Neutrophil (primary cell): ENCODE results near the gene CCR5.

ENCODE experiments used
- H3K27ac ChIP-seq: fragments of 200-600 bp; sonication (generic); 2 replicates; pipeline ENCODE4 v1.5.1; 2016; ENCODE audit warnings: mild to moderate bottlenecking, moderate library complexity
- H3K27me3 ChIP-seq: fragments of 200-600 bp; sonication (generic); 2 replicates; pipeline ENCODE4 v1.6.0; 2016; ENCODE audit warnings: mild to moderate bottlenecking
- H3K36me3 ChIP-seq: fragments of 200-600 bp; sonication (generic); 2 replicates; pipeline ENCODE4 v1.5.1; 2017
- H3K4me1 ChIP-seq, 2 experiments: fragments of 200-600 bp in 1 of 2; sonication (generic) in 1 of 2; 1 replicate in 1 of 2; 2 replicates in 1 of 2; pipeline versions ENCODE4 v1.5.1 to v1.6.1; 2013 to 2016; ENCODE audit warnings: low read depth in 1 of 2, low read length in 1 of 2, mild to moderate bottlenecking in 1 of 2, moderate library complexity in 1 of 2; ENCODE audit not compliant: control insufficient read depth in 1 of 2, insufficient read depth in 1 of 2
- H3K4me3 ChIP-seq, 2 experiments: fragments of 200-600 bp in 1 of 2; sonication (generic) in 1 of 2; 1 replicate in 1 of 2; 2 replicates in 1 of 2; pipeline ENCODE4 v1.5.1; 2013 to 2016; ENCODE audit warnings: low read depth in 1 of 2, low read length in 1 of 2, mild to moderate bottlenecking in 1 of 2, moderate library complexity in 1 of 2
- H3K9me3 ChIP-seq: fragments of 200-600 bp; sonication (generic); 2 replicates; pipeline ENCODE4 v1.5.1; 2016
- CTCF ChIP-seq: fragments of 200-600 bp; sonication (generic); IDR thresholded peaks from 2 replicates; pipeline ENCODE4 v1.5.1; 2016; ENCODE audit warnings: antibody characterized with exemption

The CCR5 gene

GRCh38 chr3:46378426-46378942 lies 7.7 kb downstream of the CCR5 start:
- Histone ChIP-seq H3K9me3 (no peaks in the 10 kb centered on the region), H3K36me3 (no peaks in the 10 kb centered on the region), H3K27me3 (peaks cover 5% of the 10 kb centered on the region), H3K4me1 (no peaks in the 10 kb centered on the region), H3K4me3 (no peak overlapping the region), H3K27ac (no peak overlapping the region)
- peak; percentile 58 for TF ChIP-seq CTCF

GRCh38 chr3:46380471-46381221 lies 9.9 kb downstream of the CCR5 start:
- H3K36me3 ChIP-seq = no peaks in the 10 kb centered on the region
- no peak for TF ChIP-seq CTCF
- H3K27ac ChIP-seq = no peak overlapping the region
- no peaks in the 10 kb centered on the region for H3K4me1 ChIP-seq
- H3K27me3 ChIP-seq = no peaks in the 10 kb centered on the region
- H3K4me3 ChIP-seq = no peak overlapping the region
- no peaks in the 10 kb centered on the region for H3K9me3 ChIP-seq

GRCh38 chr3:46381625-46382024 lies 10.9 kb downstream of the CCR5 start:
- Histone ChIP-seq H3K4me3 (no peak overlapping the region), H3K27ac (no peak overlapping the region), H3K36me3 (no peaks in the 10 kb centered on the region), H3K9me3 (no peaks in the 10 kb centered on the region), H3K4me1 (no peaks in the 10 kb centered on the region), H3K27me3 (no peaks in the 10 kb centered on the region)
- no peak for TF ChIP-seq CTCF

GRCh38 chr3:46383211-46383950 lies 12.6 kb downstream of the CCR5 start:
- TF ChIP-seq CTCF = no peak
- H3K4me3 ChIP-seq = no peak overlapping the region
- H3K9me3 ChIP-seq = no peaks in the 10 kb centered on the region
- H3K27ac ChIP-seq = no peak overlapping the region
- no peaks in the 10 kb centered on the region for H3K4me1 ChIP-seq
- H3K27me3 ChIP-seq = no peaks in the 10 kb centered on the region
- H3K36me3 ChIP-seq = no peaks in the 10 kb centered on the region

- Histone ChIP-seq H3K36me3 (no peaks in the 10 kb centered on the region), H3K9me3 (no peaks in the 10 kb centered on the region), H3K27ac (no peak overlapping the region), H3K27me3 (no peaks in the 10 kb centered on the region), H3K4me3 (no peak overlapping the region), H3K4me1 (no peaks in the 10 kb centered on the region)
- no peak for TF ChIP-seq CTCF
These were observed 13.2 kb downstream of the CCR5 start for GRCh38 chr3:46383951-46384330.
